PC-9 (cell line): ENCODE data around the gene TSLP. TPM values are rescaled to one million over a fixed set of nuclear protein-coding genes. Genes with fewer than 3 reads are reported as not detected.

Experiments
- BruUV-seq: library from RNA; stranded (reverse); fragments of 400-500 nt; replicated peaks from 2 replicates; lab custom pipeline; 2021; lab: Mats Ljungman, UMichigan
- CTCF ChIA-PET: fragments of 300-600 bp; sonication (Branson Sonifier 250); formaldehyde crosslinking; loops from one replicate; lab custom pipeline; 2022; ENCODE audit warnings: antibody characterized with exemption; lab: Charles Lee
- POLR2A ChIA-PET: fragments of 300-600 bp; sonication (Branson Sonifier 250); formaldehyde crosslinking; loops from one replicate; lab custom pipeline; 2022; ENCODE audit warnings: antibody characterized with exemption; ENCODE audit not compliant: unreplicated experiment; lab: Charles Lee
- DNase-seq, 2 experiments: peaks; one replicate each; pipeline versions ENCODE4 v3.0.0 to v3.0.0-alpha.2; 2015 to 2022; ENCODE audit warnings: mixed read lengths in 1 of 2
- H2AFZ ChIP-seq: fragments of 200-600 bp; sonication (generic); 2 replicates; pipeline ENCODE4 v1.8.1; 2017; ENCODE audit warnings: antibody characterized with exemption
- H3F3A ChIP-seq: fragments of 200-600 bp; sonication (generic); 2 replicates; pipeline ENCODE4 v1.8.1; 2017; ENCODE audit warnings: antibody characterized with exemption, mild to moderate bottlenecking, low read depth; ENCODE audit not compliant: insufficient read depth
- H3K27ac ChIP-seq: fragments of 200-600 bp; sonication (generic); 2 replicates; pipeline ENCODE4 v1.6.1; 2016; ENCODE audit warnings: mixed run types
- H3K27me3 ChIP-seq: fragments of 200-600 bp; sonication (generic); 2 replicates; pipeline ENCODE4 v1.6.1; 2016; ENCODE audit warnings: low read depth, mixed run types; ENCODE audit not compliant: insufficient read depth
- H3K36me3 ChIP-seq: fragments of 200-600 bp; sonication (generic); 2 replicates; pipeline ENCODE4 v1.6.1; 2016; ENCODE audit warnings: low read depth, mixed run types
- H3K4me1 ChIP-seq: fragments of 200-600 bp; sonication (generic); replicated peaks from 2 replicates; pipeline ENCODE4 v1.6.1; 2016; ENCODE audit warnings: mixed run types; ENCODE audit not compliant: insufficient read depth
- H3K4me2 ChIP-seq: fragments of 200-600 bp; sonication (generic); 2 replicates; pipeline ENCODE4 v1.6.1; 2017; ENCODE audit warnings: mixed run types
- H3K4me3 ChIP-seq: fragments of 200-600 bp; sonication (generic); 2 replicates; pipeline ENCODE4 v1.6.1; 2016; ENCODE audit warnings: mixed run types
- H3K79me2 ChIP-seq: fragments of 200-600 bp; sonication (generic); 2 replicates; pipeline ENCODE4 v1.6.1; 2017; ENCODE audit warnings: low read depth, mixed run types
- H3K9me2 ChIP-seq: fragments of 200-600 bp; sonication (generic); 2 replicates; pipeline ENCODE4 v1.8.1; 2017; ENCODE audit warnings: mild to moderate bottlenecking; ENCODE audit not compliant: insufficient read depth
- H3K9me3 ChIP-seq: fragments of 200-600 bp; sonication (generic); 2 replicates; pipeline ENCODE4 v1.8.1; 2016; ENCODE audit warnings: low read depth; ENCODE audit not compliant: insufficient read depth
- H4K20me1 ChIP-seq: fragments of 200-600 bp; sonication (generic); 2 replicates; pipeline ENCODE4 v1.8.1; 2017; ENCODE audit not compliant: insufficient read depth
- CTCF ChIP-seq: fragments of 200-600 bp; sonication (generic); conservative IDR thresholded peaks from 2 replicates; pipeline ENCODE4 v1.6.1; 2017; ENCODE audit warnings: mixed run types, antibody characterized with exemption, mild to moderate bottlenecking, moderate library complexity
- EZH2 ChIP-seq: fragments of 200-600 bp; sonication (generic); IDR thresholded peaks from 2 replicates; pipeline ENCODE4 v1.8.0; 2017; ENCODE audit warnings: antibody characterized with exemption, low read depth
- intact Hi-C: fragments of 100-400 bp; cut with micrococcal nuclease; formaldehyde crosslinking; loops from one replicate; pipeline ENCODE4 v1.10.0; 2022; ENCODE audit not compliant: unreplicated experiment
- total RNA-seq: library from RNA; stranded (reverse); gene quantifications from 2 replicates; pipeline ENCODE4 v1.2.3, GENCODE V29; 2021

Gene TSLP
- total RNA-seq, 1 experiment from 2014 or later = not detected

DNA sequence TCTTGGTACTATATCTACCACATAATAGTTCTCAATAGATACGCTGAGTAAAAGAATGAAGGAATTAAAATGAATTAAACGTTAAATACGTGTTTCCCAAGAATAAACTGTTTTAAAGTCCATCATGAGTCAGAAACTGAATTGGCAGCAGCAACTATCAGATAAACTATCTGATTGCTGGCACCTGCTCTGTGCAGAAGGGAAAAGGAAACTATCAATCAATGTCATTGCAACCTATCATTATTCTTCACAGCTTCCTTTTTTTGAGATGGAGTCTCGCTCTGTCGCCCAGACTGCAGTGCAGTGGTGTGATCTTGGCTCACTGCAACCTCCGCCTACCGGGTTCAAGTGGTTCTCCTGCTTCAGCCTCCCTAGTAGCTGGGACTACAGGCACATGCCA, 11.8 kb downstream of the TSLP start:
- Histone ChIP-seq H3K9me2 (no peaks in the 10 kb centered on the region), H3K27ac (no peak overlapping the region), H3F3A (no peaks in the 10 kb centered on the region), H3K9me3 (no peaks in the 10 kb centered on the region), H3K79me2 (no peaks in the 10 kb centered on the region), H3K4me1 (no peaks in the 10 kb centered on the region), H3K4me3 (no peak overlapping the region), H4K20me1 (no peaks in the 10 kb centered on the region), H2AFZ (no peak overlapping the region), H3K4me2 (no peak overlapping the region), H3K36me3 (no peaks in the 10 kb centered on the region), H3K27me3 (no peaks in the 10 kb centered on the region)
- intact Hi-C loops = no loop called here
- POLR2A ChIA-PET = no interaction called here
- TF ChIP-seq EZH2 (no peak), CTCF (no peak)
- CTCF ChIA-PET = no interaction called here
- DNase-seq = peak in 1 of 2 experiments; percentile 40
- no TSS peak for BruUV-seq

DNA sequence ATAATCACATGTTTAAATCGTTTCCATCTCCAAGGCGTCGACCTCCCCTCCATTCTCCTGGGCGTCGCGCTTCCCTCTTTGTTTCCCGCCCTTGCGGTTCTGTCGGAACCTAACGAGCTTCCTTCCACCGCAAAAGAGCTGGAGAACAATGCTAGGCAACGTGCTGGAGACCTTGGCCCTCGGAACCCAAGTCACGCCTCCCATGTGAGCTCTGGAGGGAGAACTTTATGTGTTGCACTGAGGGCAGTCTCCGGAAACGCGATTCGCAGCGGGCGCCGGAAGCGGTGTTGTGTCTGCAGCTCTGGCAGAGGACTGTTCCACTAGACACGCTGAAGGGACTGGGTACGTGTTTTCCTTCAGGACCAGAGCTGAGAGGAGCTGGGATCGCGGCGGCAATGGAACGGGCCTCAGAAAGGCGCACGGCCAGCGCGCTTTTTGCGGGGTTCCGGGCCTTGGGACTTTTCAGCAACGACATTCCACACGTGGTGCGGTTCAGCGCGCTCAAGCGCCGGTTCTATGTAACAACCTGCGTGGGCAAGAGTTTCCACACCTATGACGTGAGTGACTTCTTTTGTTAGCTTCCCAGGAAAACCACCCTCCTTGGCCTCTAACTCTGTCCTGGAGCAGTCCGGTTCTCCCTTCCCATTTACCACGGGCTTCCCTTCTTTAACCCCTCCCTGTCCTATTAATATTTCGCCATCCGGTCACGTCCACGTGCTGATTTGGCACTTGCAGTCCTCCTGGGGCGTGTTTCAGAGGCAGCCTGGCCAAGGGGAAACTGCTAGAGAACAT, 20.7 kb downstream of the TSLP start, which contains the start of gene WDR36:
WDR36 (plus strand) TSS at position 287 of the 792 bp plus-strand sequence; CDS start at position 396, 109 bp downstream.
- TF ChIP-seq CTCF (no peak), EZH2 (no peak)
- CTCF ChIA-PET = no interaction called here
- H3K27me3 ChIP-seq = no peaks in the 10 kb centered on the region
- H3K4me2 ChIP-seq = peak within 1 kb of the TSS; percentile 87
- POLR2A ChIA-PET = no interaction called here
- no peaks in the 10 kb centered on the region for H3K9me3 ChIP-seq
- no peaks in the 10 kb centered on the region for H3K9me2 ChIP-seq
- H3K79me2 ChIP-seq = peaks cover 44% of the 10 kb centered on the region
- H3K36me3 ChIP-seq = peaks cover 11% of the 10 kb centered on the region
- H2AFZ ChIP-seq = peak within 1 kb of the TSS; percentile 94
- H4K20me1 ChIP-seq = peaks cover 26% of the 10 kb centered on the region
- TSS peak; percentile 69 for BruUV-seq
- H3K27ac ChIP-seq = peak within 1 kb of the TSS; percentile 35; the same call in 1 of the 2 replicates
- H3K4me3 ChIP-seq = peak within 1 kb of the TSS; percentile 94
- no peaks in the 10 kb centered on the region for H3F3A ChIP-seq
- peaks cover 20% of the 10 kb centered on the region for H3K4me1 ChIP-seq
- DNase-seq = peak; percentile 75 to 85
- intact Hi-C loops = loop anchor here (2.0 kb wide), 1 partner anchor 353 kb away; the partner anchor contains the start of gene SLC25A46

DNA sequence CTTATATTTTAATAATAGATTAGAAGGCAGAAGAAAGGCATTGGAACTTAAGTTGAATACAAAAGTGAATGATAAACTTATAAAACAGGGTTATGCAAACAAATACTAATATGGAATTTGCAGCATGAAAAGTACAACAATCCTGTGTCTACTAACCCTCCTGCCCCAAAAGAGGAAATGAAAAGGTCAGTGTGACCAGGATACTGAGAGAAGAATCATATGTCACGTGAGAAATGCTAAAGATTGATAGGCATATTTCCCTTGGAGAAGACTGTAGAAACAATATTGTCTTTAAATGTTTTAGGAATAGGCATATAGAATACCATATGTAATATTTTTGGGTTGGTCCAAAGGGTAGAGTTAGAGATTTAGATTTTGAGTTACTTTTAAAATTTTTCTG, 24.5 kb downstream of the TSLP start:
- Histone ChIP-seq H3K27ac (no peak overlapping the region), H3K9me2 (no peaks in the 10 kb centered on the region), H3F3A (no peaks in the 10 kb centered on the region), H3K4me2 (no peak overlapping the region), H2AFZ (no peak overlapping the region), H3K9me3 (no peaks in the 10 kb centered on the region), H4K20me1 (peaks cover 26% of the 10 kb centered on the region), H3K27me3 (no peaks in the 10 kb centered on the region), H3K79me2 (peaks cover 44% of the 10 kb centered on the region), H3K36me3 (peaks cover 22% of the 10 kb centered on the region), H3K4me1 (peaks cover 20% of the 10 kb centered on the region), H3K4me3 (no peak overlapping the region)
- BruUV-seq = no TSS peak
- TF ChIP-seq EZH2 (no peak), CTCF (no peak)
- ChIA-PET CTCF (no interaction called here), POLR2A (no interaction called here)
- intact Hi-C loops = no loop called here
- no peak for DNase-seq
